B cell (primary cell): ENCODE measurements around the gene GRM4. TPM values are rescaled to one million over a fixed set of nuclear protein-coding genes. Genes with fewer than 3 reads are reported as not detected.

ENCODE experiments used
- ATAC-seq: fragments of 200-7000 bp; cut with Tn5 transposase; one replicate; pipeline ENCODE4 v1.10.0; 2021; ENCODE audit warnings: low read depth, mild to moderate bottlenecking, moderate number of reproducible peaks, moderate library complexity
- CTCF ChIA-PET: fragments of 350-600 bp; sonication (Branson Sonifier 250); formaldehyde crosslinking; loops from one replicate; lab custom pipeline; 2021; ENCODE audit warnings: antibody characterized with exemption, inconsistent platforms; lab: Charles Lee
- POLR2A ChIA-PET: fragments of 350-600 bp; sonication (Branson Sonifier 250); formaldehyde crosslinking; loops from one replicate; lab custom pipeline; 2021; ENCODE audit warnings: antibody characterized with exemption; lab: Charles Lee
- DNase-seq: peaks from one replicate; pipeline ENCODE4 v3.0.0; 2013
- H2AFZ ChIP-seq: 2 replicates; pipeline ENCODE4 v1.6.1; 2012; ENCODE audit warnings: mild to moderate bottlenecking, low read depth, low read length; ENCODE audit not compliant: insufficient read depth, poor library complexity, severe bottlenecking
- H3K27ac ChIP-seq, 2 donors: 1 replicate in 1 of 2; 2 replicates in 1 of 2; pipeline ENCODE4 v1.5.1; 2012 to 2013; ENCODE audit warnings: low read length in 2 of 2, mild to moderate bottlenecking in 2 of 2, moderate library complexity in 1 of 2
- H3K27me3 ChIP-seq, 4 experiments: fragments of 200-600 bp in 1 of 4; sonication (generic) in 1 of 4; replicated peaks in 1 of 4; 1 replicate in 2 of 4; 2 replicates in 2 of 4; pipeline versions ENCODE4 v1.6.1 to v1.7.0; 2013 to 2016; ENCODE audit warnings: low read length in 3 of 4, mild to moderate bottlenecking in 2 of 4, mixed read lengths in 1 of 4, moderate library complexity in 1 of 4; ENCODE audit not compliant: insufficient read depth in 4 of 4, control insufficient read depth in 3 of 4; ENCODE audit errors: control extremely low read depth in 1 of 4
- H3K36me3 ChIP-seq, 2 experiments: replicated peaks in 1 of 2; 1 replicate in 1 of 2; 2 replicates in 1 of 2; pipeline versions ENCODE4 v1.6.1 to v1.7.1; 2013; ENCODE audit warnings: low read length in 1 of 2; ENCODE audit not compliant: insufficient read depth in 2 of 2, control insufficient read depth in 1 of 2; ENCODE audit errors: control extremely low read depth in 1 of 2, extremely low read depth in 1 of 2
- H3K4me1 ChIP-seq, 2 donors: fragments of 200-600 bp in 1 of 2; sonication (generic) in 1 of 2; 1 replicate in 1 of 2; 2 replicates in 1 of 2; pipeline versions ENCODE4 v1.5.1 to v1.6.1; 2013 to 2017; ENCODE audit warnings: low read length in 2 of 2; ENCODE audit not compliant: control insufficient read depth in 2 of 2, insufficient read depth in 2 of 2
- H3K4me2 ChIP-seq: replicated peaks from 2 replicates; pipeline ENCODE3; 2012; ENCODE audit warnings: mild to moderate bottlenecking, low read depth, low read length; ENCODE audit not compliant: poor library complexity, severe bottlenecking
- H3K4me3 ChIP-seq, 5 experiments: fragments of 200-600 bp in 1 of 5; sonication (generic) in 1 of 5; 1 replicate in 3 of 5; 2 replicates in 2 of 5; pipeline versions ENCODE4 v1.5.1 to v1.7.0; 2011 to 2016; ENCODE audit warnings: low read length in 4 of 5, mild to moderate bottlenecking in 4 of 5, low read depth in 2 of 5, control low read depth in 1 of 5, moderate library complexity in 1 of 5; ENCODE audit not compliant: insufficient read depth in 1 of 5; ENCODE audit errors: control extremely low read depth in 1 of 5, extremely low read depth in 1 of 5
- H3K79me2 ChIP-seq: fragments of 200-600 bp; sonication (generic); one replicate; pipeline ENCODE4 v1.6.0; 2016; ENCODE audit warnings: low read length; ENCODE audit not compliant: control insufficient read depth, insufficient read depth
- H3K9ac ChIP-seq: fragments of 200-600 bp; sonication (generic); 2 replicates; pipeline ENCODE4 v1.6.1; 2017; ENCODE audit warnings: mild to moderate bottlenecking, low read length, moderate library complexity
- H3K9me3 ChIP-seq, 3 donors: one replicate each; pipeline versions ENCODE4 v1.6.1 to v1.7.1; 2013; ENCODE audit warnings: low read length in 2 of 3; ENCODE audit not compliant: control insufficient read depth in 2 of 3, insufficient read depth in 1 of 3; ENCODE audit errors: control extremely low read depth in 1 of 3
- H4K20me1 ChIP-seq: 2 replicates; pipeline ENCODE4 v1.6.0; 2012; ENCODE audit warnings: mild to moderate bottlenecking, low read length; ENCODE audit not compliant: insufficient read depth, control insufficient read depth, poor library complexity, severe bottlenecking
- H3K27ac Mint-ChIP-seq: one replicate; pipeline ENCODE4 v1.8.0; 2021; ENCODE audit warnings: mixed read lengths
- H3K27me3 Mint-ChIP-seq: one replicate; pipeline ENCODE4 v1.8.0; 2021; ENCODE audit warnings: mixed read lengths
- H3K4me1 Mint-ChIP-seq: one replicate; pipeline ENCODE4 v1.8.0; 2021; ENCODE audit warnings: mixed read lengths
- H3K4me3 Mint-ChIP-seq: one replicate; pipeline ENCODE4 v1.8.0; 2021; ENCODE audit warnings: mixed read lengths
- H3K9me3 Mint-ChIP-seq: one replicate; pipeline ENCODE4 v1.8.0; 2022; ENCODE audit warnings: mixed read lengths; ENCODE audit not compliant: insufficient read depth
- CTCF ChIP-seq: fragments of 200-600 bp; IDR thresholded peaks from one replicate; pipeline ENCODE4 v1.8.0; 2022; ENCODE audit warnings: antibody characterized with exemption, mild to moderate bottlenecking
- WGBS: methylation state at CpG from one replicate; pipeline ENCODE4 v1.1.5; 2013; ENCODE audit warnings: missing lambda C conversion rate; ENCODE audit not compliant: insufficient coverage; 5-methylcytosine and 5-hydroxymethylcytosine counted together
- intact Hi-C: fragments of 100-400 bp; cut with micrococcal nuclease; formaldehyde crosslinking; loops from one replicate; pipeline ENCODE4 v1.10.0; 2022
- polyA plus RNA-seq: library from polyadenylated mRNA; depleted of rRNA; stranded (reverse); fragments of >200 nt; gene quantifications from 2 replicates; pipeline ENCODE4 v1.2.3, GENCODE V29; 2012
- total RNA-seq, 2 donors: library from RNA; stranded (reverse); fragments of 120-200 nt in 1 of 2; gene quantifications; 1 replicate in 1 of 2; 2 replicates in 1 of 2; pipeline versions ENCODE4 v1.2.3 to v1.2.4, GENCODE V29; 2013 to 2022

The GRM4 gene
- total and polyA plus RNA-seq, 2 donors (not counting 1 experiment from before 2014, with no cell fraction given), result 0.04 TPM; not detected in 1

- CTCF ChIA-PET, result no interaction called here
These were observed 114.9 kb downstream of the GRM4 start for GRCh38 chr6:34030831-34031624.

More at GRCh38 chr6:34030831-34031624, 114.9 kb downstream of the GRM4 start:
- WGBS, result 71% methylated on average over 9 of the region's 9 CpGs
- peaks cover 19% of the 10 kb centered on the region for H3K27me3 Mint-ChIP-seq
- H3K4me3 Mint-ChIP-seq, result no peak overlapping the region
- no peak overlapping the region for H3K27ac Mint-ChIP-seq
- TF ChIP-seq CTCF, result no peak
- H3K4me2 ChIP-seq, result no peak overlapping the region
- POLR2A ChIA-PET, result no interaction called here
- no peak overlapping the region for H3K27ac ChIP-seq
- no peak for DNase-seq
- H3K36me3 ChIP-seq, result no peaks in the 10 kb centered on the region
- H3K4me1 Mint-ChIP-seq, result peaks cover 4% of the 10 kb centered on the region
- ATAC-seq, result no peak
- intact Hi-C loops, result no loop called here
- H3K9me3 ChIP-seq, result no peaks in the 10 kb centered on the region
- H4K20me1 ChIP-seq, result no peaks in the 10 kb centered on the region
- peaks cover 0 to 6% of the 10 kb centered on the region in 2 donors for H3K4me1 ChIP-seq
- no peaks in the 10 kb centered on the region for H3K79me2 ChIP-seq
- no peaks in the 10 kb centered on the region for H3K9me3 Mint-ChIP-seq
- H2AFZ ChIP-seq, result no peak overlapping the region
- no peak overlapping the region for H3K4me3 ChIP-seq
- H3K27me3 ChIP-seq, result peaks cover 0 to 6% (median 0%) of the 10 kb centered on the region in 4 experiments
- no peak overlapping the region for H3K9ac ChIP-seq
